H9 (cell line): Measurements from ENCODE around the gene CETP. TPM values are rescaled to one million over a fixed set of nuclear protein-coding genes. Genes with fewer than 3 reads are reported as not detected.

Source experiments
- DNase-seq: peaks from one replicate; pipeline ENCODE4 v3.0.0-alpha.2; 2017
- H2AFZ ChIP-seq: one replicate; pipeline ENCODE4 v1.6.1; 2013; ENCODE audit warnings: mild to moderate bottlenecking, low read length, control low read depth, moderate library complexity
- H2AK5ac ChIP-seq: 2 replicates; pipeline ENCODE4 v1.6.1; 2013; ENCODE audit warnings: low read length, control low read depth, mixed read lengths; ENCODE audit not compliant: insufficient read length
- H2BK120ac ChIP-seq: one replicate; pipeline ENCODE4 v1.6.1; 2013; ENCODE audit warnings: low read depth, mild to moderate bottlenecking, low read length, control low read depth, inconsistent platforms; ENCODE audit not compliant: poor library complexity, severe bottlenecking
- H2BK12ac ChIP-seq: 2 replicates; pipeline ENCODE4 v1.6.1; 2013; ENCODE audit warnings: low read length, control low read depth, mixed read lengths, low read depth; ENCODE audit not compliant: insufficient read length
- H2BK15ac ChIP-seq: 2 replicates; pipeline ENCODE4 v1.6.1; 2013; ENCODE audit warnings: low read depth, low read length, control low read depth
- H2BK20ac ChIP-seq: one replicate; pipeline ENCODE4 v1.6.1; 2013; ENCODE audit warnings: low read depth, mild to moderate bottlenecking, low read length, control low read depth, inconsistent platforms; ENCODE audit not compliant: poor library complexity, severe bottlenecking
- H2BK5ac ChIP-seq: 2 replicates; pipeline ENCODE4 v1.6.1; 2013; ENCODE audit warnings: low read length, control low read depth, mixed read lengths; ENCODE audit not compliant: insufficient read length
- H3K14ac ChIP-seq: 2 replicates; pipeline ENCODE4 v1.6.1; 2013; ENCODE audit warnings: low read length, control low read depth; ENCODE audit not compliant: insufficient read depth
- H3K18ac ChIP-seq: 2 replicates; pipeline ENCODE4 v1.6.1; 2013; ENCODE audit warnings: low read depth, mild to moderate bottlenecking, mixed read lengths, low read length, control low read depth; ENCODE audit not compliant: insufficient read length
- H3K23ac ChIP-seq: 2 replicates; pipeline ENCODE4 v1.6.1; 2013; ENCODE audit warnings: low read length, control low read depth, mixed read lengths, low read depth; ENCODE audit not compliant: insufficient read length
- H3K23me2 ChIP-seq: 2 replicates; pipeline ENCODE4 v1.6.1; 2013; ENCODE audit warnings: low read depth, mild to moderate bottlenecking, mixed read lengths, low read length, control low read depth; ENCODE audit not compliant: insufficient read length, poor library complexity, severe bottlenecking
- H3K27ac ChIP-seq: 2 replicates; pipeline ENCODE4 v1.5.1; 2013; ENCODE audit warnings: low read length, control low read depth, mixed read lengths, low read depth; ENCODE audit not compliant: insufficient read length
- H3K27me3 ChIP-seq: 2 replicates; pipeline ENCODE4 v1.6.1; 2013; ENCODE audit warnings: low read length, control low read depth, inconsistent platforms; ENCODE audit not compliant: insufficient read depth
- H3K4ac ChIP-seq: 2 replicates; pipeline ENCODE4 v1.6.1; 2013; ENCODE audit warnings: low read depth, mild to moderate bottlenecking, control low read depth, inconsistent platforms, low read length, moderate library complexity
- H3K4me1 ChIP-seq: 2 replicates; pipeline ENCODE4 v1.6.1; 2013; ENCODE audit warnings: low read length, control low read depth, inconsistent platforms; ENCODE audit not compliant: insufficient read depth
- H3K4me2 ChIP-seq: 2 replicates; pipeline ENCODE4 v1.6.1; 2013; ENCODE audit warnings: low read length, control low read depth, mixed read lengths; ENCODE audit not compliant: insufficient read length, insufficient read depth
- H3K56ac ChIP-seq: 2 replicates; pipeline ENCODE4 v1.6.1; 2013; ENCODE audit warnings: low read depth, mild to moderate bottlenecking, mixed read lengths, low read length, control low read depth; ENCODE audit not compliant: insufficient read length
- H3K79me1 ChIP-seq: 2 replicates; pipeline ENCODE4 v1.6.1; 2013; ENCODE audit warnings: low read depth, mild to moderate bottlenecking, moderate library complexity, low read length, control low read depth, inconsistent platforms; ENCODE audit not compliant: insufficient read depth, poor library complexity, severe bottlenecking
- H3K79me2 ChIP-seq: 2 replicates; pipeline ENCODE4 v1.6.1; 2013; ENCODE audit warnings: low read length, control low read depth, inconsistent platforms; ENCODE audit not compliant: insufficient read depth
- H3K9ac ChIP-seq: 2 replicates; pipeline ENCODE4 v1.6.1; 2013; ENCODE audit warnings: low read length, control low read depth, mixed read lengths; ENCODE audit not compliant: insufficient read length; ENCODE audit errors: extremely low read depth
- H3K9me3 ChIP-seq: one replicate; pipeline ENCODE4 v1.6.1; 2013; ENCODE audit warnings: low read depth, low read length, inconsistent platforms; ENCODE audit not compliant: control insufficient read depth
- H3T11ph ChIP-seq: one replicate; pipeline ENCODE4 v1.6.1; 2013; ENCODE audit warnings: mild to moderate bottlenecking, low read length, control low read depth, inconsistent platforms
- H4K20me1 ChIP-seq: one replicate; pipeline ENCODE4 v1.6.1; 2013; ENCODE audit not compliant: control insufficient read depth, insufficient read length, insufficient read depth
- H4K5ac ChIP-seq: 2 replicates; pipeline ENCODE4 v1.6.1; 2013; ENCODE audit warnings: low read depth, mild to moderate bottlenecking, mixed read lengths, low read length, control low read depth; ENCODE audit not compliant: insufficient read length
- H4K8ac ChIP-seq: replicated peaks from 2 replicates; pipeline ENCODE4 v1.6.1; 2013; ENCODE audit warnings: low read length, control low read depth, mixed read lengths, low read depth; ENCODE audit not compliant: insufficient read length
- H4K91ac ChIP-seq: 2 replicates; pipeline ENCODE4 v1.6.1; 2013; ENCODE audit warnings: low read depth, mild to moderate bottlenecking, moderate library complexity, mixed read lengths, low read length, control low read depth; ENCODE audit not compliant: insufficient read length
- H3K27ac Mint-ChIP-seq, 3 experiments: 2 replicates in 2 of 3; 3 replicates in 1 of 3; pipeline ENCODE4 v1.8.0; 2020 to 2021; ENCODE audit warnings: mixed read lengths in 3 of 3, mild to moderate bottlenecking in 1 of 3, moderate library complexity in 1 of 3
- H3K27me3 Mint-ChIP-seq: 2 replicates; pipeline ENCODE4 v1.8.0; 2021; ENCODE audit warnings: low read depth, mild to moderate bottlenecking, moderate library complexity, mixed read lengths
- H3K36me3 Mint-ChIP-seq, 3 experiments: 2 replicates in 2 of 3; 3 replicates in 1 of 3; pipeline ENCODE4 v1.8.0; 2020 to 2021; ENCODE audit warnings: low read depth in 3 of 3, mixed read lengths in 3 of 3; ENCODE audit not compliant: insufficient read depth in 1 of 3
- H3K4me1 Mint-ChIP-seq, 2 experiments: 2 replicates each; pipeline ENCODE4 v1.8.0; 2020; ENCODE audit warnings: mixed read lengths in 2 of 2
- H3K4me3 Mint-ChIP-seq, 2 experiments: 2 replicates in 1 of 2; 3 replicates in 1 of 2; pipeline ENCODE4 v1.8.0; 2020 to 2021; ENCODE audit warnings: mild to moderate bottlenecking in 2 of 2, mixed read lengths in 2 of 2, moderate library complexity in 1 of 2
- H3K9me3 Mint-ChIP-seq, 2 experiments: 2 replicates in 1 of 2; 3 replicates in 1 of 2; pipeline ENCODE4 v1.8.0; 2020; ENCODE audit warnings: mild to moderate bottlenecking in 2 of 2, mixed read lengths in 2 of 2, moderate library complexity in 1 of 2
- CTCF ChIP-seq: fragments of 200-600 bp; sonication (generic); conservative IDR thresholded peaks from 3 replicates; pipeline ENCODE4 v1.8.0; 2021; ENCODE audit warnings: antibody characterized with exemption, mild to moderate bottlenecking
- WGBS: extraction: QIAGEN DNeasy Blood & Tissue Kit; methylation state at CpG from one replicate; pipeline ENCODE4 v1.1.7; 2013; ENCODE audit warnings: missing lambda C conversion rate, low lambda C conversion rate, mixed read lengths; ENCODE audit not compliant: insufficient read length; ENCODE audit errors: extremely low coverage; 5-methylcytosine and 5-hydroxymethylcytosine counted together
- total RNA-seq: library from RNA; stranded (reverse); gene quantifications from 2 replicates; pipeline ENCODE4 v1.2.1, GENCODE V29; 2021

The CETP gene
- total RNA-seq, 1 experiment from 2014 or later = not detected

GRCh38 chr16:56941856-56942331, 19.9 kb upstream of the CETP start:
- H3K23ac ChIP-seq = no peak overlapping the region
- no peak overlapping the region for H3K56ac ChIP-seq
- no peak overlapping the region for H2BK12ac ChIP-seq
- no peak overlapping the region for H3K4me3 Mint-ChIP-seq
- TF ChIP-seq CTCF = no peak
- peaks cover 0 to 3% of the 10 kb centered on the region in 2 experiments; a peak in 1 of 4 replicates for H3K4me1 Mint-ChIP-seq
- no peaks in the 10 kb centered on the region for H3K27me3 Mint-ChIP-seq
- WGBS = no CpG with 5 or more reads among the region's 9 CpGs
- H3K9me3 ChIP-seq = no peaks in the 10 kb centered on the region
- H3K79me1 ChIP-seq = no peaks in the 10 kb centered on the region
- H2BK5ac ChIP-seq = no peak overlapping the region
- H3K27me3 ChIP-seq = no peaks in the 10 kb centered on the region
- no peak overlapping the region for H3K14ac ChIP-seq
- no peak overlapping the region for H4K8ac ChIP-seq
- no peak overlapping the region for H2AK5ac ChIP-seq
- H4K5ac ChIP-seq = no peak overlapping the region
- no peak overlapping the region for H2BK15ac ChIP-seq
- H3K27ac ChIP-seq = no peak overlapping the region
- H2AFZ ChIP-seq = no peak overlapping the region
- H3K27ac Mint-ChIP-seq = peak overlapping the region in 1 of 3 experiments; percentile 49; a peak in 1 of 7 replicates
- peaks cover 43 to 80% (median 60%) of the 10 kb centered on the region in 3 experiments for H3K36me3 Mint-ChIP-seq
- no peak overlapping the region for H2BK20ac ChIP-seq
- no peaks in the 10 kb centered on the region for H4K20me1 ChIP-seq
- H3K4me1 ChIP-seq = no peaks in the 10 kb centered on the region
- H2BK120ac ChIP-seq = no peak overlapping the region
- no peak overlapping the region for H3K4ac ChIP-seq
- H3K79me2 ChIP-seq = no peaks in the 10 kb centered on the region
- H3K9ac ChIP-seq = no peak overlapping the region
- no peak overlapping the region for H4K91ac ChIP-seq
- no peak overlapping the region for H3T11ph ChIP-seq
- no peak overlapping the region for H3K18ac ChIP-seq
- no peaks in the 10 kb centered on the region for H3K23me2 ChIP-seq
- H3K9me3 Mint-ChIP-seq = no peaks in the 10 kb centered on the region
- DNase-seq = no peak
- no peak overlapping the region for H3K4me2 ChIP-seq
